OCI-LY7 (cell line): ENCODE data around the gene RGL1.

Experiments used
- CTCF ChIP-seq: fragments of 200-600 bp; sonication (generic); conservative IDR thresholded peaks from 2 replicates; pipeline ENCODE4 v1.5.1; 2014; ENCODE audit warnings: mild to moderate bottlenecking, antibody characterized with exemption, low read length, moderate library complexity, mixed read lengths
- EZH2phosphoT487 ChIP-seq: fragments of 200-600 bp; sonication (generic); IDR thresholded peaks from 2 replicates; pipeline ENCODE4 v1.6.1; 2018; ENCODE audit warnings: low read depth, borderline replicate concordance, mild to moderate bottlenecking, mixed run types, antibody characterized with exemption, low read length, moderate library complexity, mixed read lengths

GRCh38 chr1:183804916-183805841 is at the start of gene RGL1:
- TF ChIP-seq CTCF (no peak), EZH2phosphoT487 (no peak)
